NB4 (cell line): ENCODE data around the gene MEN1.

Experiments
- POLR2A ChIP-seq: IDR thresholded peaks from 2 replicates; pipeline ENCODE4 v1.6.1; 2011; ENCODE audit warnings: mild to moderate bottlenecking; ENCODE audit not compliant: insufficient read length; ENCODE audit errors: extremely low read depth
- TF ChIP-seq, protein P1 (sequence below): IDR thresholded peaks from one replicate; pipeline ENCODE4 v1.5.1; 2012; ENCODE audit warnings: low read depth, low read length
- TF ChIP-seq, protein P2 (sequence below): IDR thresholded peaks from 2 replicates; pipeline ENCODE4 v1.6.1; 2011; ENCODE audit warnings: low read depth, low read length

DNA sequence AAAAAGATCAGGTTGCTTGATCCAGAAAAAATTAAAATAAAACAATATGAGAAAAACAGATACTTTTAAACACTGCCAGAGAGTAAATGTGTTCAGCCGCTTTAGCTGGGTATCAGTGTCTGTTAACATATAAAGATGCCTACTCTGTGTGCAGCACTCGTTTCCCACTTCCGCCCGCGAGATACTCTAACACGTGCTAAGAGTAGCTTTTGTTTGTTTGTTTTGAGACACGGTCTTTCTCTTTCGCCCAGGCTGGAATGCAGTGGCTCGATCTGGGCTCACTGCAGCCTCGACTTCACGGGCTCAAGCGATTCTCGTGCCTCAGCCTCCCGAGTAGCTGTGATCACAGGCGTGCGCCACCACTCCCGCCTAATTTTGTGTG lies 531 bp upstream of the MEN1 start:
- TF ChIP-seq, protein P1, sequence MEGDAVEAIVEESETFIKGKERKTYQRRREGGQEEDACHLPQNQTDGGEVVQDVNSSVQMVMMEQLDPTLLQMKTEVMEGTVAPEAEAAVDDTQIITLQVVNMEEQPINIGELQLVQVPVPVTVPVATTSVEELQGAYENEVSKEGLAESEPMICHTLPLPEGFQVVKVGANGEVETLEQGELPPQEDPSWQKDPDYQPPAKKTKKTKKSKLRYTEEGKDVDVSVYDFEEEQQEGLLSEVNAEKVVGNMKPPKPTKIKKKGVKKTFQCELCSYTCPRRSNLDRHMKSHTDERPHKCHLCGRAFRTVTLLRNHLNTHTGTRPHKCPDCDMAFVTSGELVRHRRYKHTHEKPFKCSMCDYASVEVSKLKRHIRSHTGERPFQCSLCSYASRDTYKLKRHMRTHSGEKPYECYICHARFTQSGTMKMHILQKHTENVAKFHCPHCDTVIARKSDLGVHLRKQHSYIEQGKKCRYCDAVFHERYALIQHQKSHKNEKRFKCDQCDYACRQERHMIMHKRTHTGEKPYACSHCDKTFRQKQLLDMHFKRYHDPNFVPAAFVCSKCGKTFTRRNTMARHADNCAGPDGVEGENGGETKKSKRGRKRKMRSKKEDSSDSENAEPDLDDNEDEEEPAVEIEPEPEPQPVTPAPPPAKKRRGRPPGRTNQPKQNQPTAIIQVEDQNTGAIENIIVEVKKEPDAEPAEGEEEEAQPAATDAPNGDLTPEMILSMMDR: no peak
- TF ChIP-seq POLR2A: no peak
- TF ChIP-seq, protein P2, sequence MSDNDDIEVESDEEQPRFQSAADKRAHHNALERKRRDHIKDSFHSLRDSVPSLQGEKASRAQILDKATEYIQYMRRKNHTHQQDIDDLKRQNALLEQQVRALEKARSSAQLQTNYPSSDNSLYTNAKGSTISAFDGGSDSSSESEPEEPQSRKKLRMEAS: peak; percentile 72
